ENCODE results near the gene PPM1N.

Gene PPM1N

DNA sequence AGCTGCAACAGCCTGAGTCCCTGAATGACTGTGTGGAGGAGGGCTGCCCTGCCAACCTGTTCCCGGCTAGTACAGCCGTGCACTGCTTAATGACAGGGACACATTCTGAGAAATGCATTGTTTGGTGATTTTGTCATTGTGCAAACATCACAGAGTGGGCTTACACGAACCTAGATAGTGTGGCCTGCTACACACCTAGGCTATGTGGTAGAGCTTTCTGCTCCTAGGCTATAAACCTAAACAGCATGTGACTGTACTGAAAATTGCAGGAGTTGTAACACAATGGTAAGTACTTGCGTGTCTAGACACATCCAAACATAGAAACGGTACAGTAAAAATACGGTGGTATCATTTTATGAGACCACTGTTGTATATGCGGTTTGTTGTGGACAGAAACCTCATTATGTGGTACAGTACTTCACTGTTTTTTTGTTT, 44.0 kb downstream of the PPM1N start:
- no peak for DNase-seq

DNA sequence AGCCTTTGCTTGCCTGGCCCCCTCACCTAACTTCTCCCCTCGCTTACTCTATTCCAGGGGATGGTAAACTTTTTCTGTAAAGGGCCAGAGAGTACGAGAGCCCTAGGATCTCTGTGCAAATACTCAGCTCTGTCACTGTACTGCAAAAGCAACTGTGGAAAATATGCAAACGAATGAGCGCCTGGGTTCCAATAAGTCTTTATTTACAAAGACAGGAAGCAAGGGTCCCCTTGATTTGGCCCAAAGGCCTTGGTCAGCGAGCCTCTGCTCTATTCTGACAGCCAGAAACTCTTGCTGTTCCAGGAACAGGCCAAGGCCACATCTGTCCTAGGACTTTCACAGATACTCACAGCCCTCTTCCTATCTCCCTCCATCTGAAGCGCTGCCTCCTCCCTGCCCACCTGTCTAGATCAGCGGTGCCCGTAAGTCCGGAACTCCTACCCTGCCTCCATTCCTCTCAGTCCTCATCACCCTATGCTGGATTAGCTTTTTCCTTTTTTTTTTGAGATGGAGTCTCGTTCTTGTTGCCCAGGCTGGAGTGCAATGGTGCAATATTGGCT, 49.0 kb downstream of the PPM1N start:
- no peak for DNase-seq

DNA sequence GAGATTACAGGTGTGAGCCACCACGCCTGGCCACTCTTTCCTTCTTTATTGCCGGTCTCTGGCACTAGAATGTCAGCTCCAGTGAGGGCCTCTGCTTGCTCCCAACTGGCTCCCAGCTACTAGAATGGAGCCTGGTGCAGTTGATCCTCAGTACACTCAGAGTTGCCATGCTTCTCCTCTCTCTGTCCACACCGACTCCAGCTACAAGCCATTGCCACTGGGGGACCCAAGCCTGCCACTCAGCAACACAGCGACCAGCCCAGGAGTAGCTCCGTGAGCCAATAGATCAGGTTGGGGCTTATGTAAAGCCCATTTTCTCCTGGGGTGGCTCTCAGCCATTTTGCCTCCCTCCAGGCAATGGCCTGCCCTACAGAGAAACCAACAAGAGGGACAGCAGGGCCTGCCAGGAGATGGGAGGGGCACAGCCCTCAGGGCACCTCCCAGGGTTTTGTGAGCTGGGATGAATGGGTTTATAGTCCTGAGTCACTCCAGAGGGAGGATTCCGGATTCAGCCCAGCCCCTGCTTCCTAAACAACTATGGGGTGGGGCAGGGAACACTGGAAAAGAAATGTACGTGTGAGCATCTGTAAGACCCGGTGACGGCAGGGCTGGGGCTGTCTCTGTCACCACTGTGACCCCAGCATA, 49.8 kb downstream of the PPM1N start:
- peak; percentile 82 for DNase-seq
